Raji (cell line): ENCODE data around the gene NLRP13.

Experiments
- POLR2A ChIP-seq: IDR thresholded peaks from 2 replicates; pipeline ENCODE4 v1.6.1; 2011; ENCODE audit warnings: low read depth, low read length, control low read depth; ENCODE audit not compliant: insufficient read depth

NLRP13 gene, protein sequence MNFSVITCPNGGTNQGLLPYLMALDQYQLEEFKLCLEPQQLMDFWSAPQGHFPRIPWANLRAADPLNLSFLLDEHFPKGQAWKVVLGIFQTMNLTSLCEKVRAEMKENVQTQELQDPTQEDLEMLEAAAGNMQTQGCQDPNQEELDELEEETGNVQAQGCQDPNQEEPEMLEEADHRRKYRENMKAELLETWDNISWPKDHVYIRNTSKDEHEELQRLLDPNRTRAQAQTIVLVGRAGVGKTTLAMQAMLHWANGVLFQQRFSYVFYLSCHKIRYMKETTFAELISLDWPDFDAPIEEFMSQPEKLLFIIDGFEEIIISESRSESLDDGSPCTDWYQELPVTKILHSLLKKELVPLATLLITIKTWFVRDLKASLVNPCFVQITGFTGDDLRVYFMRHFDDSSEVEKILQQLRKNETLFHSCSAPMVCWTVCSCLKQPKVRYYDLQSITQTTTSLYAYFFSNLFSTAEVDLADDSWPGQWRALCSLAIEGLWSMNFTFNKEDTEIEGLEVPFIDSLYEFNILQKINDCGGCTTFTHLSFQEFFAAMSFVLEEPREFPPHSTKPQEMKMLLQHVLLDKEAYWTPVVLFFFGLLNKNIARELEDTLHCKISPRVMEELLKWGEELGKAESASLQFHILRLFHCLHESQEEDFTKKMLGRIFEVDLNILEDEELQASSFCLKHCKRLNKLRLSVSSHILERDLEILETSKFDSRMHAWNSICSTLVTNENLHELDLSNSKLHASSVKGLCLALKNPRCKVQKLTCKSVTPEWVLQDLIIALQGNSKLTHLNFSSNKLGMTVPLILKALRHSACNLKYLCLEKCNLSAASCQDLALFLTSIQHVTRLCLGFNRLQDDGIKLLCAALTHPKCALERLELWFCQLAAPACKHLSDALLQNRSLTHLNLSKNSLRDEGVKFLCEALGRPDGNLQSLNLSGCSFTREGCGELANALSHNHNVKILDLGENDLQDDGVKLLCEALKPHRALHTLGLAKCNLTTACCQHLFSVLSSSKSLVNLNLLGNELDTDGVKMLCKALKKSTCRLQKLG

GRCh38 chr19:55931936-55932386, at the start of gene NLRP13:
TSS of gene NLRP13 (minus strand) at chr19:55932336. CDS start at chr19:55932311, 25 bp downstream.
- TF ChIP-seq POLR2A: no peak

GRCh38 chr19:55980415-55980814, 48.3 kb upstream of the NLRP13 start:
- TF ChIP-seq POLR2A: no peak

GRCh38 chr19:55973982-55974381, 41.8 kb upstream of the NLRP13 start:
- TF ChIP-seq POLR2A: no peak

GRCh38 chr19:55962186-55962585, 30.1 kb upstream of the NLRP13 start:
- TF ChIP-seq POLR2A: no peak

- TF ChIP-seq POLR2A: no peak
These were observed 28.0 kb upstream of the NLRP13 start for GRCh38 chr19:55959996-55960675.

GRCh38 chr19:55958356-55958755, 26.2 kb upstream of the NLRP13 start:
- TF ChIP-seq POLR2A: no peak

GRCh38 chr19:55956431-55956830, 24.3 kb upstream of the NLRP13 start:
- TF ChIP-seq POLR2A: no peak

DNA sequence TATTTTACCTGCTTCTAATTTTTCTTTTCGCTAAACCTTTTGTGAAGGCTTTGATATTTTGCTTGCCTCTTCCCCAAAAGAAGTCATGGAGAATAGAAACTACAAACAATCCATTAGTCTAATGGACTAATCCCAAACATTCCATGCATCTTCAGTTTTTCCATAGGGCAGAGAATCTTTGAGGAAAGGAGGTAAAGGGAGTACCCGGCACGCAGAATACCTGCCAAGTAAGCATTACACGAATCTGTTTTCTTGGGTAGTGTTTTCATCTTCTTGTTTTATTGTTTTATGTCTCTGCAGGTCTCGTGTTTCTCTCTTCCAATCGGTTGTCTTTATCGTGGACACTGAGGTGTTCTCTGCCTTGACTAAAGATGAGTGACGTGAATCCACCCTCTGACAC, 15.4 kb upstream of the NLRP13 start, which contains the start of gene NLRP8:
NLRP8 (plus strand) TSS at position 301 of the 400 bp plus-strand sequence.
- TF ChIP-seq POLR2A: no peak

GRCh38 chr19:55940306-55940705, 8.2 kb upstream of the NLRP13 start:
- no peak for TF ChIP-seq POLR2A

DNA sequence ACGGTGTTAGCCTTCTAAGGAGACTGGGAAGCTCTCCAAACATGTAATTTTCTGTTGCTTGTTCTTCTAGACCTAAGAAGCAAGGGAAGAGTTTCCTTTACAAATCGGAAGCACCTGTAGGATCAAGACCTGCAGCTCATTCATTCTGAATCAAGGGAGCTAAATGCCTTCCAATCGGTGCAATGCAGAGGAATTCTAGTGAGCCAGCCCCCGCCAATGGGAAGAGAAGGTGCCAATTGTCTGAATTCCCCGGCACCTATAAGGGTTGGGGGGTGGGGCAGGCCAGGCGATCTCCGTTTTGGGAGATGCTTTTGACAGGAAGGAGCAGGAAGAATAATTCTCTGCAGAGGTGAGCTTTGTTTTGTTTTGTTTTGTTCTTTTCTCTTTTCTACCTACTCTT, 7.1 kb upstream of the NLRP13 start:
- TF ChIP-seq POLR2A: no peak

GRCh38 chr19:55935206-55935605, 3.1 kb upstream of the NLRP13 start:
- TF ChIP-seq POLR2A: no peak

DNA sequence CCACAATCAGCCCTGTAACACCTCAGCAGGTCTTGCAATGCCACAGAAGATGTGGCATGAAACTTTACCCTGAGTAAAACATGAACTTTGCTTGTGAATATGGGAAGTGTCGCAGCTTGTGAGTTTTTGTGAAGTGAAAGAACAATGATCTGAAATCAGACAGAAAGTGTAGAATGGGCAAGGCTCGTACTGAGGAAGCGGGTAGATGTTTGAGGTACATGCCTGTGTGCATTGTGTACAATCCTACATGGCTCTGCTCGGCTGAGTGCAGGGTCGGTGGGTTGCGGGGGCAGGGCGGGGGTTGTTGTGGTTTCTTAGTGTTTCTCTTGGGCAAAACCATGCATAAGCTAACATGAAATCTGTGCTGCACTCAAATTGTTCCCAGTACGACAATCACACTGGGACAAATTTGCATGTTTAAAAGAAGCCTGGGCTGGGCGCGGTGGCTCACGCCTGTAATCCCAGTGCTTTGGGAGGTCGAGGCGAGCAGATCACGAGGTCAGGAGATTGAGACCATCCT, 1.1 kb downstream of the NLRP13 start:
- TF ChIP-seq POLR2A: no peak

DNA sequence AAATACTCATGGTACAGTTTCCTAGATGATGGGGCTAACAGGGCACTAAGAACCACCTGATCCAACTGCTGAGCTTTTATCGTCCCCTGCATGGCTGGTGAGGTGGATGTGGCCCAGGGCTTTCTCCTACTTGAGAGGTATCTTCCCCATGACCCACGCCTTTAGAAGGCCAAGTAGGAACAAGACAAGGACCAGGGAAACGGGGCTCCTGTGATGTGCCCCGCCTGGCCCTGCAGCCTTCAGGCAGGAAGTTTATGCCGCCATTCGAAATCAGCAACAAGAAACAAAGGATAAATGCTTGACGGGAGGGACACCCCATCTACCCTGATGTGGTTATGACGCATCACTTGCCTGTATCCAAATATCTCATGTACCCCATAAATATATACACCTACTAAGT, 4.1 kb downstream of the NLRP13 start:
- no peak for TF ChIP-seq POLR2A

GRCh38 chr19:55923556-55923955, 8.6 kb downstream of the NLRP13 start:
- TF ChIP-seq POLR2A: no peak
